CD4-positive, alpha-beta T cell (primary cell): Measurements from ENCODE around the gene HEATR5B. TPM values are rescaled to one million over a fixed set of nuclear protein-coding genes. Genes with fewer than 3 reads are reported as not detected.

Experiments used
- ATAC-seq: fragments of 200-7000 bp; cut with Tn5 transposase; one replicate; pipeline ENCODE4 v1.10.0; 2022; ENCODE audit warnings: mild to moderate bottlenecking; ENCODE audit not compliant: poor library complexity
- CTCF ChIA-PET: fragments of 350-600 bp; sonication (Branson Sonifier 250); formaldehyde crosslinking; loops from one replicate; lab custom pipeline; 2021; ENCODE audit warnings: antibody characterized with exemption, inconsistent platforms; lab: Charles Lee
- POLR2A ChIA-PET: fragments of 350-600 bp; sonication (Branson Sonifier 250); formaldehyde crosslinking; loops from one replicate; lab custom pipeline; 2021; ENCODE audit warnings: antibody characterized with exemption, inconsistent platforms; lab: Charles Lee
- DNase-seq, 14 experiments: peaks; one replicate each; pipeline ENCODE4 v3.0.0-alpha.2; 2013 to 2020; ENCODE audit warnings: mixed read lengths in 2 of 14
- H3K27ac ChIP-seq, 2 donors: one replicate each; pipeline versions ENCODE4 v1.5.1 to v1.7.0; 2013; ENCODE audit warnings: low read length in 2 of 2, low read depth in 1 of 2, mild to moderate bottlenecking in 1 of 2
- H3K27me3 ChIP-seq, 2 experiments: 1 replicate in 1 of 2; 2 replicates in 1 of 2; pipeline versions ENCODE4 v1.6.1 to v1.7.0; 2013; ENCODE audit warnings: low read length in 2 of 2, control low read depth in 1 of 2, mild to moderate bottlenecking in 1 of 2, moderate library complexity in 1 of 2; ENCODE audit not compliant: insufficient read depth in 2 of 2, control insufficient read depth in 1 of 2
- H3K36me3 ChIP-seq: one replicate; pipeline ENCODE4 v1.6.1; 2013; ENCODE audit warnings: low read length, control low read depth; ENCODE audit not compliant: insufficient read depth
- H3K4me1 ChIP-seq: one replicate; pipeline ENCODE4 v1.6.1; 2013; ENCODE audit warnings: low read length, control low read depth; ENCODE audit not compliant: insufficient read depth
- H3K4me3 ChIP-seq: one replicate; pipeline ENCODE4 v1.5.1; 2013; ENCODE audit warnings: mild to moderate bottlenecking, low read length, moderate library complexity
- H3K9me3 ChIP-seq, 2 experiments: 1 replicate in 1 of 2; 2 replicates in 1 of 2; pipeline versions ENCODE4 v1.6.1 to v1.7.0; 2013; ENCODE audit warnings: low read length in 2 of 2, mild to moderate bottlenecking in 2 of 2, control low read depth in 1 of 2, moderate library complexity in 1 of 2; ENCODE audit not compliant: control insufficient read depth in 1 of 2, insufficient read depth in 1 of 2
- H3K27ac Mint-ChIP-seq: one replicate; pipeline ENCODE4 v1.8.0; 2020; ENCODE audit warnings: mixed read lengths
- H3K27me3 Mint-ChIP-seq: one replicate; pipeline ENCODE4 v1.8.0; 2021; ENCODE audit warnings: mixed read lengths
- H3K36me3 Mint-ChIP-seq: one replicate; pipeline ENCODE4 v1.8.0; 2021; ENCODE audit warnings: low read depth, mixed read lengths
- H3K4me1 Mint-ChIP-seq: one replicate; pipeline ENCODE4 v1.8.0; 2021; ENCODE audit warnings: low read depth, mixed read lengths
- H3K4me3 Mint-ChIP-seq: one replicate; pipeline ENCODE4 v1.8.0; 2020; ENCODE audit warnings: mild to moderate bottlenecking, mixed read lengths
- H3K9me3 Mint-ChIP-seq: one replicate; pipeline ENCODE4 v1.8.0; 2020; ENCODE audit warnings: mixed read lengths
- CTCF ChIP-seq: fragments of 200-600 bp; IDR thresholded peaks from one replicate; pipeline ENCODE4 v1.8.0; 2022; ENCODE audit warnings: antibody characterized with exemption, mild to moderate bottlenecking
- intact Hi-C, 2 experiments: fragments of 100-400 bp; cut with DNase I in 1 of 2; cut with micrococcal nuclease in 1 of 2; formaldehyde crosslinking; loops; one replicate each; pipeline versions ENCODE4 v1.15.1 to v1.9.0; 2023 to 2025; cut with DNase I, micrococcal nuclease
- total RNA-seq, 174 experiments: library from RNA in 2 of 174; stranded (reverse) in 2 of 174; gene quantifications; one replicate each; pipeline ENCODE4 v1.2.3 and lab custom pipeline; 2021 to 2026

HEATR5B gene
- total RNA-seq, 2 experiments from 2014 or later = 23.4 to 23.9 TPM

DNA sequence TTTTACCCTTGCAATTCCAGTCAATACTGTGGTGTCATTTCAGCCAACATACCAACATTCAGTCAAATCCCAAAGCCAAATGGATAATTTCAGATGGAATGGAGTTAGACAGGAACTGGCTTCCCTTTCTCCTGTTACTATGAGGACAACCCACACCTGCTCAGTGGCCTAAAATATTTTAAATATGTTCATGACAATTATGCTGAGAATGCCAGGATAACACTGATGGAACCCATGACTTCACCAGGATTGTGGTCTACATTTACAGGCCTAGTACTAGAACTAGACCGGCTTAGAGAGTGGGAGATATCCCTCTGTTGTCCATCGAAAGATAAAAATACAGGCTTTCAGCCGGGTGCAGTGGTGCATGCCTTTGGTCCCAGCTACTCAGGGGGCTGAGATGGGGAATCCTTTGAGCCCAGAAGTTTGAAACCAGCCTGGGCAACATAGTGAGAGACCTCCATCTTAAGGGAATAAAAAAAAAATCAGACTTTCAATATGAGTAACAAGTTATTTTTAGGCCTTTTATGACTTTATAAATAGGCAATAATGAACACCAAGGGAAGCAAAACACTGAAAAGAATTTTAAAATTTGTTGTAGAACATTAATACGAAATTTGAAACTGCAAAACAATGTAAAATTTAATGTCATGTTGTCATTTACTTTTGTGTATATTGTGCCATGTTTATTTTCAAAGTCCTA lies 14.4 kb upstream of the HEATR5B start:
- H3K9me3 Mint-ChIP-seq = no peaks in the 10 kb centered on the region
- H3K4me3 Mint-ChIP-seq = no peak overlapping the region
- H3K27ac ChIP-seq = no peak overlapping the region
- no peaks in the 10 kb centered on the region for H3K4me1 ChIP-seq
- no peak for ATAC-seq
- no peaks in the 10 kb centered on the region for H3K27me3 Mint-ChIP-seq
- TF ChIP-seq CTCF = no peak
- H3K27ac Mint-ChIP-seq = no peak overlapping the region
- H3K36me3 Mint-ChIP-seq = peaks cover 77% of the 10 kb centered on the region
- ChIA-PET CTCF (interaction anchor here (1.4 kb wide), 1 partner anchor 14 kb away, joined by 4 read pairs; the partner anchor contains the start of genes GPATCH11 and HEATR5B), POLR2A (no interaction called here)
- H3K4me3 ChIP-seq = no peak overlapping the region
- H3K27me3 ChIP-seq = no peaks in the 10 kb centered on the region
- no peaks in the 10 kb centered on the region for H3K9me3 ChIP-seq
- H3K4me1 Mint-ChIP-seq = no peaks in the 10 kb centered on the region
- intact Hi-C loops = no loop called here
- DNase-seq = no peak
- H3K36me3 ChIP-seq = peaks cover 51% of the 10 kb centered on the region

DNA sequence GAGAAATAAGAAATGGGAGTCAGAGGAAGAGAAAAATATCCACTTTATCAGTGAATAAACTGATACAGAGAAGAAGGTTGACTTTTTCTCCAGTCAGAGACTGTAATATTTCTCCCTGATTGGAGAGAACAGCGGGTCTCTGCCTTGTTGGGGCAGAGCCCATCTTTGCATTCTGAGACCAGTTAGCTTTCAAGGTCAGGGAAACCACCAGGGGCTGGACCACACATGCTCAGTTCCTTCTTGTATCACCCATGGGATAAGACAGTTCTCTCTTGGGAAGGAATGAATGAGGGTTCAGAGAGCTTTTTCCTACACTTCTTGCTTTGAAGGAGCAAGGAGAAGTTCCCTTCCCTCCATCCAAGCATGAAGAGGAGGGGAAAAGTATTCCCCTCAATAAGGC lies 12.4 kb upstream of the HEATR5B start:
- no peaks in the 10 kb centered on the region for H3K4me1 ChIP-seq
- peaks cover 61% of the 10 kb centered on the region for H3K36me3 ChIP-seq
- intact Hi-C loops = no loop called here
- DNase-seq = no peak
- ATAC-seq = no peak
- no peaks in the 10 kb centered on the region for H3K9me3 Mint-ChIP-seq
- no peaks in the 10 kb centered on the region for H3K4me1 Mint-ChIP-seq
- no peaks in the 10 kb centered on the region for H3K9me3 ChIP-seq
- no peak overlapping the region for H3K4me3 Mint-ChIP-seq
- no peak overlapping the region for H3K27ac ChIP-seq
- ChIA-PET CTCF (no interaction called here), POLR2A (interaction anchor here (1.6 kb wide), 1 partner anchor 11 kb away, joined by 4 read pairs; no protein-coding TSS in a partner anchor)
- H3K27me3 Mint-ChIP-seq = no peaks in the 10 kb centered on the region
- no peak overlapping the region for H3K4me3 ChIP-seq
- no peak for TF ChIP-seq CTCF
- H3K36me3 Mint-ChIP-seq = peaks cover 81% of the 10 kb centered on the region
- peak overlapping the region; percentile 28 for H3K27ac Mint-ChIP-seq
- H3K27me3 ChIP-seq = no peaks in the 10 kb centered on the region

DNA sequence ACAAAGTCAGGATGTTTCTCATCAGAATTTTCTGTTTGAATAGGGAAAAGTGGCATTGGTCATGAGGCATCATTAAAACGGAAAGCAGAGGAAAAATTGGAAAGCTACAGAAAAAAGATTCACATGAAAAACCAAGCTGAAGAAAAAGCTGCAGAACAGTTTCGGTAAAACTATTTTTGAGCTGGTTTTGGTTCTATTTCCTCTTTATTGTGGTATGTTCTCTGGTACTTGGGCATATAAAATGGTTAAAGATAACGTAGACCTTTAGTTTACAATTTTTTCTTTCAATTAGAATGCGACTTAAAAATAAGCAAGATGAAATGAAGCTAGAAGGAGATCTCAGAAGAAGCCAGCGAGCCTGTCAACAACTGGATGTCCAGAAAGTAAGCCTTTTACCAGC lies 7.7 kb upstream of the HEATR5B start:
- no peak for TF ChIP-seq CTCF
- Histone ChIP-seq H3K4me1 (peaks cover 3% of the 10 kb centered on the region), H3K27ac (no peak overlapping the region), H3K36me3 (peaks cover 74% of the 10 kb centered on the region), H3K27me3 (no peaks in the 10 kb centered on the region), H3K4me3 (no peak overlapping the region), H3K9me3 (no peaks in the 10 kb centered on the region)
- ChIA-PET POLR2A (interaction anchor here (0.7 kb wide), 1 partner anchor 9 kb away, joined by 4 read pairs; no protein-coding TSS in a partner anchor), CTCF (no interaction called here)
- DNase-seq (no peak), ATAC-seq (no peak)
- intact Hi-C loops = no loop called here
- H3K4me1 Mint-ChIP-seq = no peaks in the 10 kb centered on the region
- peaks cover 83% of the 10 kb centered on the region for H3K36me3 Mint-ChIP-seq
- no peak overlapping the region for H3K4me3 Mint-ChIP-seq
- H3K27me3 Mint-ChIP-seq = no peaks in the 10 kb centered on the region
- H3K27ac Mint-ChIP-seq = no peak overlapping the region
- H3K9me3 Mint-ChIP-seq = no peaks in the 10 kb centered on the region
